CD14-positive monocyte (primary cell): ENCODE data around the gene EOGT. TPM values are rescaled to one million over a fixed set of nuclear protein-coding genes. Genes with fewer than 3 reads are reported as not detected.

ENCODE experiments used
- DNase-seq, 3 donors: peaks; one replicate each; pipeline ENCODE4 v3.0.0-alpha.2; 2011 to 2022
- H2AFZ ChIP-seq: 2 replicates; pipeline ENCODE4 v1.6.0; 2012; ENCODE audit warnings: mild to moderate bottlenecking, low read depth, low read length, inconsistent platforms; ENCODE audit not compliant: insufficient read depth, poor library complexity, severe bottlenecking
- H3K27ac ChIP-seq, 2 donors: 1 replicate in 1 of 2; 2 replicates in 1 of 2; pipeline ENCODE4 v1.5.1; 2012 to 2013; ENCODE audit warnings: low read length in 2 of 2, control low read depth in 1 of 2, inconsistent platforms in 1 of 2, low read depth in 1 of 2, mild to moderate bottlenecking in 1 of 2
- H3K27me3 ChIP-seq, 2 donors: one replicate each; pipeline versions ENCODE4 v1.6.0 to v1.6.1; 2011 to 2013; ENCODE audit warnings: low read length in 2 of 2; ENCODE audit not compliant: control insufficient read depth in 2 of 2, insufficient read depth in 2 of 2
- H3K36me3 ChIP-seq, 2 donors: replicated peaks in 1 of 2; 1 replicate in 1 of 2; 2 replicates in 1 of 2; pipeline versions ENCODE4 v1.5.1 to v1.6.1; 2012 to 2013; ENCODE audit warnings: low read length in 2 of 2, control low read depth in 1 of 2, inconsistent platforms in 1 of 2, mild to moderate bottlenecking in 1 of 2; ENCODE audit not compliant: insufficient read depth in 2 of 2, control insufficient read depth in 1 of 2
- H3K4me1 ChIP-seq, 2 donors: 1 replicate in 1 of 2; 2 replicates in 1 of 2; pipeline versions ENCODE4 v1.5.1 to v1.6.1; 2012 to 2013; ENCODE audit warnings: low read length in 2 of 2, control low read depth in 1 of 2, inconsistent platforms in 1 of 2, mild to moderate bottlenecking in 1 of 2, moderate library complexity in 1 of 2; ENCODE audit not compliant: insufficient read depth in 2 of 2, control insufficient read depth in 1 of 2
- H3K4me2 ChIP-seq: replicated peaks from 2 replicates; pipeline ENCODE3; 2012; ENCODE audit warnings: low read length, moderate library complexity, mild to moderate bottlenecking; ENCODE audit not compliant: poor library complexity, severe bottlenecking; ENCODE audit errors: extremely low read depth
- H3K4me3 ChIP-seq, 3 experiments: fragments of 200-600 bp in 1 of 3; sonication (generic) in 1 of 3; replicated peaks in 1 of 3; 1 replicate in 2 of 3; 2 replicates in 1 of 3; pipeline ENCODE4 v1.5.1; 2011 to 2013; ENCODE audit warnings: low read length in 3 of 3, mild to moderate bottlenecking in 3 of 3, control low read depth in 2 of 3, low read depth in 2 of 3, inconsistent platforms in 1 of 3, moderate library complexity in 1 of 3
- H3K79me2 ChIP-seq: 2 replicates; pipeline ENCODE4 v1.6.0; 2012; ENCODE audit warnings: mild to moderate bottlenecking, control low read depth, inconsistent platforms, low read length, moderate library complexity; ENCODE audit not compliant: insufficient read depth
- H3K9ac ChIP-seq: 2 replicates; pipeline ENCODE4 v1.6.0; 2017; ENCODE audit warnings: low read length, mild to moderate bottlenecking; ENCODE audit not compliant: insufficient read depth, poor library complexity, severe bottlenecking
- H3K9me3 ChIP-seq, 2 donors: replicated peaks in 1 of 2; 1 replicate in 1 of 2; 2 replicates in 1 of 2; pipeline versions ENCODE4 v1.5.1 to v1.6.1; 2012 to 2013; ENCODE audit warnings: low read length in 2 of 2, control low read depth in 1 of 2; ENCODE audit not compliant: control insufficient read depth in 1 of 2, insufficient read depth in 1 of 2
- H4K20me1 ChIP-seq: 2 replicates; pipeline ENCODE4 v1.6.0; 2012; ENCODE audit warnings: mild to moderate bottlenecking, low read length, control low read depth, moderate library complexity; ENCODE audit not compliant: insufficient read depth
- H3K27ac Mint-ChIP-seq, 7 donors: one replicate each; pipeline ENCODE4 v1.8.0; 2020; ENCODE audit warnings: mild to moderate bottlenecking in 7 of 7, mixed read lengths in 7 of 7, moderate library complexity in 6 of 7, inconsistent platforms in 2 of 7
- H3K27me3 Mint-ChIP-seq, 3 donors: one replicate each; pipeline ENCODE4 v1.8.0; 2021 to 2022; ENCODE audit warnings: low read depth in 3 of 3, mild to moderate bottlenecking in 3 of 3, mixed read lengths in 3 of 3, moderate library complexity in 3 of 3, inconsistent platforms in 1 of 3
- H3K36me3 Mint-ChIP-seq, 2 donors: one replicate each; pipeline ENCODE4 v1.8.0; 2020; ENCODE audit warnings: mixed read lengths in 2 of 2, inconsistent platforms in 1 of 2, mild to moderate bottlenecking in 1 of 2
- H3K4me1 Mint-ChIP-seq: one replicate; pipeline ENCODE4 v1.8.0; 2020; ENCODE audit warnings: mild to moderate bottlenecking, mixed read lengths
- H3K4me3 Mint-ChIP-seq, 2 donors: one replicate each; pipeline ENCODE4 v1.8.0; 2020; ENCODE audit warnings: mild to moderate bottlenecking in 2 of 2, mixed read lengths in 2 of 2, moderate library complexity in 1 of 2
- H3K9me3 Mint-ChIP-seq, 7 donors: one replicate each; pipeline ENCODE4 v1.8.0; 2020 to 2022; ENCODE audit warnings: mixed read lengths in 7 of 7, mild to moderate bottlenecking in 6 of 7, moderate library complexity in 6 of 7, inconsistent platforms in 2 of 7
- CTCF ChIP-seq: fragments of 200-600 bp; IDR thresholded peaks from one replicate; pipeline ENCODE4 v1.8.0; 2022; ENCODE audit warnings: antibody characterized with exemption, mild to moderate bottlenecking
- WGBS: methylation state at CpG from one replicate; pipeline ENCODE4 v1.1.5; 2013; ENCODE audit warnings: missing lambda C conversion rate; ENCODE audit not compliant: insufficient coverage; 5-methylcytosine and 5-hydroxymethylcytosine counted together
- intact Hi-C, 2 donors: fragments of 100-400 bp; cut with micrococcal nuclease; formaldehyde crosslinking; loops; one replicate each; pipeline versions ENCODE4 v1.15.0 to v1.15.1; 2023
- polyA plus RNA-seq, 3 donors: library from polyadenylated mRNA; depleted of rRNA in 1 of 3; unstranded in 2 of 3; stranded (reverse) in 1 of 3; fragments of 300-500 nt in 2 of 3; fragments of >200 nt in 1 of 3; fragmentation: Illumina TruSeq in 2 of 3; gene quantifications; 1 replicate in 2 of 3; 2 replicates in 1 of 3; pipeline ENCODE4 v1.2.3, GENCODE V29; 2012 to 2021

Gene EOGT
- polyA plus RNA-seq, 3 donors, result 3.7 to 8.1 (median 5.0) TPM

GRCh38 chr3:68963376-68963775 is 50.1 kb downstream of the EOGT start:
- H3K4me3 Mint-ChIP-seq, result no peak overlapping the region
- H3K79me2 ChIP-seq, result no peaks in the 10 kb centered on the region

GRCh38 chr3:68958932-68959331 is 54.6 kb downstream of the EOGT start:
- Mint-ChIP-seq H3K36me3 (no peaks in the 10 kb centered on the region), H3K4me3 (no peak overlapping the region), H3K9me3 (no peaks in the 10 kb centered on the region), H3K4me1 (peaks cover under 1% of the 10 kb centered on the region), H3K27ac (no peak overlapping the region), H3K27me3 (peaks cover 11 to 24% (median 16%) of the 10 kb centered on the region in 3 donors)
- DNase-seq, result no peak
- no peaks in the 10 kb centered on the region for H3K79me2 ChIP-seq
- H3K4me1 ChIP-seq, result no peaks in the 10 kb centered on the region
- H3K4me3 ChIP-seq, result no peak overlapping the region
- H3K27ac ChIP-seq, result no peak overlapping the region
- H4K20me1 ChIP-seq, result no peaks in the 10 kb centered on the region
- H3K4me2 ChIP-seq, result no peak overlapping the region
- H3K36me3 ChIP-seq, result no peaks in the 10 kb centered on the region
- no peak overlapping the region for H3K9ac ChIP-seq
- 100% methylated on average over 1 of the region's 3 CpGs for WGBS
- intact Hi-C loops, result no loop called here
- H2AFZ ChIP-seq, result no peak overlapping the region
- no peak for TF ChIP-seq CTCF
- H3K27me3 ChIP-seq, result peaks cover 7 to 13% of the 10 kb centered on the region in 2 donors
- H3K9me3 ChIP-seq, result no peaks in the 10 kb centered on the region

More at GRCh38 chr3:68963376-68963775, 50.1 kb downstream of the EOGT start:
- intact Hi-C loops, result no loop called here
- no peaks in the 10 kb centered on the region for H3K9me3 Mint-ChIP-seq
- Histone ChIP-seq H3K4me1 (no peaks in the 10 kb centered on the region), H3K27ac (no peak overlapping the region), H3K36me3 (no peaks in the 10 kb centered on the region), H3K4me3 (no peak overlapping the region), H3K27me3 (peaks cover 8 to 24% of the 10 kb centered on the region in 2 donors), H3K9ac (no peak overlapping the region), H3K4me2 (no peak overlapping the region), H4K20me1 (no peaks in the 10 kb centered on the region), H2AFZ (no peak overlapping the region), H3K9me3 (no peaks in the 10 kb centered on the region)
- no peak for TF ChIP-seq CTCF
- H3K36me3 Mint-ChIP-seq, result no peaks in the 10 kb centered on the region
- no peaks in the 10 kb centered on the region for H3K4me1 Mint-ChIP-seq
- H3K27ac Mint-ChIP-seq, result no peak overlapping the region
- DNase-seq, result no peak
- peaks cover 13 to 28% (median 15%) of the 10 kb centered on the region in 3 donors for H3K27me3 Mint-ChIP-seq
